ENCODE measurements around the gene ERCC4. TPM values are rescaled to one million over a fixed set of nuclear protein-coding genes. Genes with fewer than 3 reads are reported as not detected.

Gene ERCC4
- total RNA-seq, 3 donors from 2014 or later (not counting 1 experiment from before 2014, with no cell fraction given): 7.3 to 11.9 (median 7.5) TPM

DNA sequence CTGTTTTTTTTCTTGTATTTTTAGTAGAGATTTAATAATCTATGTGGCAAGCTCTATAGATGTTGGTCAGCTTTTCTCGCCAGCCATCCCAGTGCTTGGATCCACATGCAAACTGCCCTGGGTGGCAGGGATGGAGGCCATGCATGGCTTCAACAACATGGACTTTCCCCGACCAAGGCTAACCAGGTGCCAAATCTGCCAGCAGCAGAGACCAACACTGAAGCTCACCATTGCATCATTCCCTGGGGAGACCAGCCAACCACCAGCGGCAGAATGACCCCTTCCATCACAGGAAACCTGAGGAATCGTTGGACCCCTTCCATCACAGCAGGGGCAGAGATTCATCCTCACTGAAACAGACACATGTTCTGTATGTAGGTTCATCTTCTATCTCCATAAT is 27.7 kb upstream of the ERCC4 start:
- H3K36me3 Mint-ChIP-seq: no peaks in the 10 kb centered on the region
- no peak for ATAC-seq
- intact Hi-C loops (cut with micrococcal nuclease): no loop called here
- Histone ChIP-seq H3K36me3 (ENCODE audit: control insufficient read depth, insufficient read depth, low read length) (no peaks in the 10 kb centered on the region), H3K4me1 (ENCODE audit: control insufficient read depth, insufficient read depth, low read length) (no peaks in the 10 kb centered on the region), H3K4me3 (ENCODE audit: low read length) (no peak overlapping the region), H3K27ac (ENCODE audit: low read length) (no peak overlapping the region), H3K27me3 (ENCODE audit: control insufficient read depth, insufficient read depth, low read length) (no peaks in the 10 kb centered on the region), H3K9me3 (ENCODE audit: control insufficient read depth, insufficient read depth, low read length) (peaks cover 5% of the 10 kb centered on the region)
- TF ChIP-seq CTCF (IDR thresholded peaks at IDR 0.05): no peak
- no peaks in the 10 kb centered on the region for H3K9me3 Mint-ChIP-seq
- WGBS (ENCODE audit: insufficient coverage): 55% methylated on average over 4 of the region's 4 CpGs
- peaks cover 6 to 9% of the 10 kb centered on the region in 2 donors for H3K27me3 Mint-ChIP-seq (ENCODE audit: low read depth in 2 of 2)
- H3K4me1 Mint-ChIP-seq: no peaks in the 10 kb centered on the region
- H3K4me3 Mint-ChIP-seq: no peak overlapping the region
- H3K27ac Mint-ChIP-seq: no peak overlapping the region
- no peak for DNase-seq

DNA sequence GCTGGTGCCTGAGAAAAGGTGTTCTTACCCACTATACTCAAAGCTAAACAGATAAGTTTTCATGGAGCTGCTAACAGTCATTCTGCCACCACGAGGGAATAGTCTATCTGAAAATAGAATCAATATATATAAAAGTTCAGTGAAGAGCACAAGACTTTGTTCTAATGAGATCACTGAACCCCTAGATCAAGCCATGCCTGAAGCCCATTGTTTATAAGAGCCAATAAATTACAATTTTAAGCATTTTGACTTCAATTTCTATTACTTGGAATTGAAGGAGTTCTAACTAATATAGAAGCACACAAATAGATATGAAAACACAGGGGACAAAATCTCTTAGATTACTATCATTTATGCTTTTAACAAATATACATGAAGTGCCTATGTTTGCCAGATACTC is 24.4 kb upstream of the ERCC4 start:
- H3K4me1 Mint-ChIP-seq: no peaks in the 10 kb centered on the region
- peaks cover 8 to 13% of the 10 kb centered on the region in 2 donors for H3K27me3 Mint-ChIP-seq (ENCODE audit: low read depth in 2 of 2)
- H3K36me3 Mint-ChIP-seq: no peaks in the 10 kb centered on the region
- no peaks in the 10 kb centered on the region for H3K4me1 ChIP-seq (ENCODE audit: control insufficient read depth, insufficient read depth, low read length)
- intact Hi-C loops (cut with micrococcal nuclease): no loop called here
- no CpG with 5 or more reads among the region's 1 CpG for WGBS (ENCODE audit: insufficient coverage)
- no peak overlapping the region for H3K27ac ChIP-seq (ENCODE audit: low read length)
- no peaks in the 10 kb centered on the region for H3K9me3 Mint-ChIP-seq
- H3K4me3 Mint-ChIP-seq: no peak overlapping the region
- peaks cover 5% of the 10 kb centered on the region for H3K9me3 ChIP-seq (ENCODE audit: control insufficient read depth, insufficient read depth, low read length)
- peaks cover 4% of the 10 kb centered on the region for H3K27me3 ChIP-seq (ENCODE audit: control insufficient read depth, insufficient read depth, low read length)
- ATAC-seq (no peak), DNase-seq (no peak)
- no peak overlapping the region for H3K27ac Mint-ChIP-seq
- TF ChIP-seq CTCF (IDR thresholded peaks at IDR 0.05): no peak
- H3K4me3 ChIP-seq (ENCODE audit: low read length): no peak overlapping the region
- H3K36me3 ChIP-seq (ENCODE audit: control insufficient read depth, insufficient read depth, low read length): no peaks in the 10 kb centered on the region

GRCh38 chr16:13896543-13897182 is 23.3 kb upstream of the ERCC4 start:
- H3K9me3 Mint-ChIP-seq: no peaks in the 10 kb centered on the region
- no peak for ATAC-seq

More at GRCh38 chr16:13896543-13897182, 23.3 kb upstream of the ERCC4 start:
- H3K4me3 Mint-ChIP-seq: no peak overlapping the region
- Histone ChIP-seq H3K27me3 (ENCODE audit: control insufficient read depth, insufficient read depth, low read length) (peaks cover 4% of the 10 kb centered on the region), H3K36me3 (ENCODE audit: control insufficient read depth, insufficient read depth, low read length) (no peaks in the 10 kb centered on the region), H3K4me3 (ENCODE audit: low read length) (no peak overlapping the region), H3K27ac (ENCODE audit: low read length) (no peak overlapping the region), H3K4me1 (ENCODE audit: control insufficient read depth, insufficient read depth, low read length) (no peaks in the 10 kb centered on the region), H3K9me3 (ENCODE audit: control insufficient read depth, insufficient read depth, low read length) (peaks cover 5% of the 10 kb centered on the region)
- TF ChIP-seq CTCF (IDR thresholded peaks at IDR 0.05): no peak
- H3K36me3 Mint-ChIP-seq: no peaks in the 10 kb centered on the region
- 69% methylated on average over 3 of the region's 4 CpGs for WGBS (ENCODE audit: insufficient coverage)
- H3K27me3 Mint-ChIP-seq (ENCODE audit: low read depth in 2 of 2): peaks cover 10 to 15% of the 10 kb centered on the region in 2 donors
- no peak for DNase-seq
- H3K4me1 Mint-ChIP-seq: no peaks in the 10 kb centered on the region
- intact Hi-C loops (cut with micrococcal nuclease): no loop called here
- no peak overlapping the region for H3K27ac Mint-ChIP-seq
